NAMALWA (cell line): ENCODE data around the gene CTNNB1.

Experiments used
- DNase-seq: peaks from one replicate; pipeline ENCODE4 v3.0.0-alpha.2; 2015; ENCODE audit warnings: low spot score

CTNNB1 gene

DNA sequence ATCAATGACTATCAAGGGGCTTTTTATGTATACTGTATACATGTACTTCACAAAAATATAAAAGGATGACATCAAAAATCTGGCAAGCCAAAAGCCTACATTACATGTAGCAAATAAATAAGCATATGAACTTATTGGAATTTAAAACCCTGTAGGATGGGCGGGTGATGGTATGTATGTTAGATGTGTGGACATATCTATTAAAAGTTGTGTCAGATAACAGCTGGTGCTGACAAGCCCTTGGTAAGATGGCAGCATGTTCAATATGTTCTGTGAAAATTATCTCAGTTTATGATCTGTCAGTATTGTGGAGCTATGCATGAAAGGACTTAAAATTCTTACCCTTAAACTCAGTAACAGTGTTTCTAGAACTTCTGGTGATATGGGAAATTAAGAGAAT lies 20.1 kb downstream of the CTNNB1 start:
- DNase-seq = no peak

DNA sequence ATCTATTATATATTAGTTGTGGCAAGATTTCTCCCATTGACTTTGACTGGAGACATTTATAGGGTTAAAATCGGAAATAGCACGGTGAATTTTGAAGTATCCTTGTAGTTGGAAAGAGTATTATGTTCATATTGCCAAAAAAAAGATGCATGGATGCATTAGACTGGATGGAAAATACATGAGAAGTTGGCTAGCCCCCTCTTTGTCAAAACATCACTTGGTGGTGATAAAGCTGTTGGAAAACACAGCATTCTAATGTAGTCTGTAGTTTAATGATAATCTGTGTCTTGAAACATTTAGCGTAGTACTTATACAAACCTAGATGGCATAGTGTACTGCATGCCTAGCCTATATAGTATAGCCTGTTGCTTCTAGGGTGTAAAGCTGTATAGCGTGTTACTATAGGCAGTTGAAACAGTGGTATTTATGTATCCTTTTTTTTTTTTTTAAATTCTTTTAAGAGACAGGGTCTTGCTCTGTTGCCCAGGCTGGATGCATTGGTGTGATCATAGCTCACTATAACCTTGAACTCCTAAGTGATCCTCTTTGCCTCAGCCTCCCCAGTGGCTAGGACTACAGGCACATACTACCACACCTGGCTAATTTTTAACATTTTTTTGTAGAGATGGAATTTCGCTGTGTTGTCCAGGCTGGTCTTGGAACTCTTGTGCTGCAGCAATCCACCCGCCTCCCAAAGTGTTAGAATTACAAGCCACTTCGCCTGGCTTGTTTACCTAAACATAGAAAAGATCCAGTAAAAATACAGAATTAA lies 21.8 kb downstream of the CTNNB1 start:
- DNase-seq = no peak

DNA sequence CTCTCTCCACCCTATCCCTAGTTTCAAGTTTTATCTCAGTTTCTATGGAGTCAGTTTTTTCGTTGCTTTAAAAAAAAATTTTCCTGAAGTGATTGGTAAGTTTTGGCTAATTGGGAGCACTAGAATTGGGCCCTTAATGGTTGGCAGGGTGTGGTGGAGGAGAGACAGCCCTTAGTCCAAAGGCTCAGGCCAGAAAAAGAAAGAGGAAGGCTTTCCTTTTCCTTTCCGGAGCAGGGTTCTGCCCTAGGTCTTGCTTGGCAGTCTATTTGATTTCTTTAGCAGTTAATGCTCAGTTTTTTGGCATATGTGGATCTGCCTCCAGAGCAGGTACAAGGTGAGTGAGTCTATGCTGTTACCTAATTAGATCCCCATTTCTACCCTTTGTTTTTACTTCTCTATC lies 22.7 kb downstream of the CTNNB1 start:
- DNase-seq = no peak

DNA sequence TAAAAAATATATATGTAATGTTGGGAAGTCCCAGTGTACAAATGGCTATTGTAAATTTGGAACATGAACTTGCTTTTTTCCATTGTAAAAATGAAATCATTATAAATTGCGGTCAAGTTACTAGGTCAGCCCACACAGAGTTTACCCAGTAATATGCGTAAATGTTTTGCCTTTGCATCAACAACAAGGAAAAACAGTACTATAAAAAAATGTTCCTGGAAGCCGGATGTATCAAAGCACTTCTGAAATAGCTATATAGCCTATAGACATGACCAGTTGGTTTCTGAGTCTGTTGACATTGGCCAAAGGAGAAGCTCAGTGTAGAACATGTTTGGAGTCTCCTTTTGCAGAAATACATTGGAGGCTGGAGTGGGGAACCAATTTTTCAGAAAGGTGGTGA lies 23.2 kb downstream of the CTNNB1 start:
- DNase-seq = no peak

DNA sequence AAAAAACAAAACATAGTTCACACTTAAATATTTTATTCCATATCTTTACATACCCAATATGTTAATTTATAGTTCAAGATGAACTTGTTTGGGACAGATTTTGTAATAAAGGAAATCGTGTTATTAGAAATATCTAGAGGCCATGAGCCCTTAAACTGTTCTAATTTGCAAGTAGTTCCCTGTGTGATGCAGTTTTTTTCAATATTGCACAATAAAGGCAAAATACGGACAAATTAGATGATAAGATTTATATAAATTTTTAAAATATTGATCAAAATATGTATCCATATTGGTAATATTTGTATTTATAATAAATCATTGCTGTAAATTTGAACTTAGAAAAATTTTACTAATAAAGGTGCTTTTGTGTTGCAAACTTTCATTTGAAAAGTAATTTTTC lies 23.8 kb downstream of the CTNNB1 start:
- DNase-seq = no peak

DNA sequence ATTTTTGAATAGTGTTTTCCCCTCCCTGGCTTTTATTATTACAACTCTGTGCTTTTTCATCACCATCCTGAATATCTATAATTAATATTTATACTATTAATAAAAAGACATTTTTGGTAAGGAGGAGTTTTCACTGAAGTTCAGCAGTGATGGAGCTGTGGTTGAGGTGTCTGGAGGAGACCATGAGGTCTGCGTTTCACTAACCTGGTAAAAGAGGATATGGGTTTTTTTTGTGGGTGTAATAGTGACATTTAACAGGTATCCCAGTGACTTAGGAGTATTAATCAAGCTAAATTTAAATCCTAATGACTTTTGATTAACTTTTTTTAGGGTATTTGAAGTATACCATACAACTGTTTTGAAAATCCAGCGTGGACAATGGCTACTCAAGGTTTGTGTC lies 24.4 kb downstream of the CTNNB1 start:
- no peak for DNase-seq

DNA sequence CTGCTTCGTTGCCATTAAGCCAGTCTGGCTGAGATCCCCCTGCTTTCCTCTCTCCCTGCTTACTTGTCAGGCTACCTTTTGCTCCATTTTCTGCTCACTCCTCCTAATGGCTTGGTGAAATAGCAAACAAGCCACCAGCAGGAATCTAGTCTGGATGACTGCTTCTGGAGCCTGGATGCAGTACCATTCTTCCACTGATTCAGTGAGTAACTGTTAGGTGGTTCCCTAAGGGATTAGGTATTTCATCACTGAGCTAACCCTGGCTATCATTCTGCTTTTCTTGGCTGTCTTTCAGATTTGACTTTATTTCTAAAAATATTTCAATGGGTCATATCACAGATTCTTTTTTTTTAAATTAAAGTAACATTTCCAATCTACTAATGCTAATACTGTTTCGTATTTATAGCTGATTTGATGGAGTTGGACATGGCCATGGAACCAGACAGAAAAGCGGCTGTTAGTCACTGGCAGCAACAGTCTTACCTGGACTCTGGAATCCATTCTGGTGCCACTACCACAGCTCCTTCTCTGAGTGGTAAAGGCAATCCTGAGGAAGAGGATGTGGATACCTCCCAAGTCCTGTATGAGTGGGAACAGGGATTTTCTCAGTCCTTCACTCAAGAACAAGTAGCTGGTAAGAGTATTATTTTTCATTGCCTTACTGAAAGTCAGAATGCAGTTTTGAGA lies 25.0 kb downstream of the CTNNB1 start:
- DNase-seq = no peak

DNA sequence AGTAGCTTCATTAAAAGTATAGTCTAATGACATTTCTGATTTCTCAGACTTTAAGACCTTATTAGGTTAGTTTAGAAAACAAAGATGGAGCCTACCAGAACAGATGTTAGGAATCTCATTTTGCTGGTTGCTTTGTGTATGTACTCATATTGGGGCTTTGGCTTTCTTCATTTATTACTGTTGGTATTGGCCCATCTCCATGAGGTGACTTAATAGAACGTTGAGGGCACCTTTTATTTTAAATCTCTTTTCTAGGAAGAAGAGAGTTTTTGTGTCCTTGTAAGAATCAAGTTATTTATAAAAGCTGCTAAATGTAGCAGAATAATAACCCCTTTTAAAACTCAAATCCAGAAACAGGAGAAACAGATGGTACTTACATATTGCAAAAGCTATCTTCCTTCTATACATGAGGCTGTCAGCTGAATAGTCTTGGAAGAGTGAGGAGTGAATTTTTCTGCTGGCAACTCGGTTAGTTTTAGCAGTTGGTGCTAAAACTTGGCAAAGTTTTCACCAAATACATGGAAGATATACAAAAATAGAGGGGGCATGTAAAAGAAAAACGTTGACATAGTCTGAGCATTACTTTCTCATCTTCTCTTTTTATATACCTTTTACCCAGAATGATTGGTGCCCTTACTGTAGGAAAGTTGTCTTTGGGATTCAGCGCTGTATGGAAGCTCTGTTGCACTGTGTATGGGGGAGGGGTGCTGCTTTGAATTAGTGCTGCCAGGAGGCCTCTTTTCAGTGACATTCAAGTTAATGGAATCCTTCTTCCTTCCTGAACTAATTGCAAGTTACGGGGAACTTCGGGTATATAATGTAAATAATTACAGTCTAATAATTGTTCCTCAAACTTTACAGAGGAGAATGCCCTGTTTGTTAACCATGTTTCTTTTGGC lies 35.8 kb downstream of the CTNNB1 start:
- DNase-seq = no peak

DNA sequence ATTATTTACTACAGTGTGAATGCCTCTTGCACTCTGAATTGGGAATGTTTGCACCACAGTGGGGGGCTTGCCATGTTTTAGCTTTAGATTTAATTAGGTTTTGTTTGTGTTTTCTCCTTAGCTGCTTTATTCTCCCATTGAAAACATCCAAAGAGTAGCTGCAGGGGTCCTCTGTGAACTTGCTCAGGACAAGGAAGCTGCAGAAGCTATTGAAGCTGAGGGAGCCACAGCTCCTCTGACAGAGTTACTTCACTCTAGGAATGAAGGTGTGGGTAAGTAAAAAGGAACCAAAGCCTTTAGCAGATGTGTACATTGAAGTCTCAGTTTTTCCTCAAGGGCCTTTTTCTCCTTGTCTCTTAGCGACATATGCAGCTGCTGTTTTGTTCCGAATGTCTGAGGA lies 36.9 kb downstream of the CTNNB1 start:
- DNase-seq = no peak

DNA sequence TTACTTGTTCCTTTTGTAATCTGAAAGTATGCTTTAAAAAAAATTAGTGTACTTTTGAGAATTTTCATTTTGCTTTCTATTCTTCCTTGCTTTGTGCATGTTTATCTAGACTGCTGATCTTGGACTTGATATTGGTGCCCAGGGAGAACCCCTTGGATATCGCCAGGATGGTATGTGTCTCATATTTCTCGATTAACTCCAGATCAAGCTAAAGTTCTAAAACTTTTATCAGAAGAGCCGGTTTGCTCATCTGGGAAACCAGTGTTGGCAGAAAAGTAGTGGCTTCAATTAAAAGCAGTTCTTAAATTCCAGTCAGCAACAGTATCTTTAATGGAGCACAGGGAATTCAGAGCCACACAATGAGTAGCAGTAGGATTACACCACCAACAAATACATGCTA lies 38.6 kb downstream of the CTNNB1 start:
- DNase-seq = no peak

DNA sequence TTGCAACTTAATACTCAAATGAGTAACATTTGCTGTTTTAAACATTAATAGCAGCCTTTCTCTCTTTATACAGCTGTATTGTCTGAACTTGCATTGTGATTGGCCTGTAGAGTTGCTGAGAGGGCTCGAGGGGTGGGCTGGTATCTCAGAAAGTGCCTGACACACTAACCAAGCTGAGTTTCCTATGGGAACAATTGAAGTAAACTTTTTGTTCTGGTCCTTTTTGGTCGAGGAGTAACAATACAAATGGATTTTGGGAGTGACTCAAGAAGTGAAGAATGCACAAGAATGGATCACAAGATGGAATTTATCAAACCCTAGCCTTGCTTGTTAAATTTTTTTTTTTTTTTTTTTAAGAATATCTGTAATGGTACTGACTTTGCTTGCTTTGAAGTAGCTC lies 40.3 kb downstream of the CTNNB1 start:
- DNase-seq = no peak

DNA sequence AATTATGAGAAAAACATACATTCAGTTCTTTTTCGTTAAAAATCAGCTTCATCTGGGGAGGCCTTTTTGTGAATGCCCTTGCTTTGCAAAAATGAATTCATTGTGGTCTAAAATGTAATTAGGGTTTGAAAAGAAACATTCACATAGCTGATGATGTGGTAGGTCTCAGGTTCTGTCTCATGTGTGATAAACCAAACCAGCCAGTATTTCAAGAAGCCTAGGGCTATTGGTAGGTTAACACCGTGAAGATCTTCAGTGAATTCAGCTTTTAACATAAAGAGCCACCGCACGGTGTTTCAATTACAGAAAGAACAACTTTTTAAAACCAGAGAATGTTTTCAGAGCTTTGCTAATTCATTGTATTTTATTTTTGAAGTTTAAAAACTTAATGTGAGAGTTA lies 41.9 kb downstream of the CTNNB1 start:
- no peak for DNase-seq

DNA sequence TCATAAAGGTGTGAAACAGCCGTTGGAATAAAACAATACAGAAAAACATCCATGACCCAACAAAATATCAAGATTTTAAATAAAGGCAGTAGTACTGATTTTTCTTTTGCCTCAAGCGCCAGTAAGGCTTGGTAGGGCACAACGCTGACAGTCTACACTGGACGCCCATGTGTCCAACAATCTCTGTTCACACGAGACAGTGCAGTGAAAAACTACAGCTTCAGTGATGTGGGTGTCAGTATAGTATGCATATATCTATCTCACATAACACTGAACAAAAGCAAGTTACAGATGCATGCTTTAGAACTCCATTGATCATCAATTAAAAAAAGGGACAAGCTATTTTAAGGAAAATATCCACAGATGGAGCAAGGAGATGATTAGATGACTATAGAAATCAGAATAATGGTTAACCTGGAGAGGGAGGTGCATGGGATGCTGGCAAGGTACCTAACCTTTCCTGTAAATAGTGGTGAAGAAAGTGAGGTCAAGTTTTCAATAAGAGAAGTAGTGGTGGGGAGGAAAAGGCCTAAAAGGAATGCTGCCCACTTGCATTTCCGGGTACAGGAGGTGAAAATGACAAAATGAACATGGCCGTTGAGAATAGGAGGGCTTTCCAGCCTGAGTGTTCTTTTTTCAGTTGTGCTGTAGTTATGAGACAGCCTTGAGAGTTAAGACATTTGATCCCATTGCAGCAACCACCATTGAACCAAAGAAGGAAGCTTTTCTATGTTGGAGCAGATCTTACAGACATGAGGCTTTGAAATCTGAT lies 42.7 kb downstream of the CTNNB1 start:
- no peak for DNase-seq

DNA sequence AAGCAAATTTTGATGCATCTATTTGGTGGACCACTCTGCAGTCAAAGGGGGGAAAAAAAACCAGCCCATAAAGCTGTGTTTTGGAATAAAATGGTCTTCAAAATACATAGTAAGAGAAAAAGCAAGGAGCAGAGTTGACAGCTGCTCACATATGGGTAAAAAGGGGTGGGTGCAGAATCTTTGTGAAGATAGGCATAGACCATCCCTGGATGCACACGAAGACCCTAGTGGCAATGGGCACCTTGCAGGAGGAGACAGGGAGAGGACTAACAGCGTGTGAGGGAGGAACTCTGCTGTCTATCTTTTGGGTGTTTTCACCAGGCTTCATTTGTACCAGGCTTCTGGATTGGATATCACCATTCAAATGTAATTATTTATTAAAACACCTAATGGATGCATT lies 43.9 kb downstream of the CTNNB1 start:
- DNase-seq = no peak

DNA sequence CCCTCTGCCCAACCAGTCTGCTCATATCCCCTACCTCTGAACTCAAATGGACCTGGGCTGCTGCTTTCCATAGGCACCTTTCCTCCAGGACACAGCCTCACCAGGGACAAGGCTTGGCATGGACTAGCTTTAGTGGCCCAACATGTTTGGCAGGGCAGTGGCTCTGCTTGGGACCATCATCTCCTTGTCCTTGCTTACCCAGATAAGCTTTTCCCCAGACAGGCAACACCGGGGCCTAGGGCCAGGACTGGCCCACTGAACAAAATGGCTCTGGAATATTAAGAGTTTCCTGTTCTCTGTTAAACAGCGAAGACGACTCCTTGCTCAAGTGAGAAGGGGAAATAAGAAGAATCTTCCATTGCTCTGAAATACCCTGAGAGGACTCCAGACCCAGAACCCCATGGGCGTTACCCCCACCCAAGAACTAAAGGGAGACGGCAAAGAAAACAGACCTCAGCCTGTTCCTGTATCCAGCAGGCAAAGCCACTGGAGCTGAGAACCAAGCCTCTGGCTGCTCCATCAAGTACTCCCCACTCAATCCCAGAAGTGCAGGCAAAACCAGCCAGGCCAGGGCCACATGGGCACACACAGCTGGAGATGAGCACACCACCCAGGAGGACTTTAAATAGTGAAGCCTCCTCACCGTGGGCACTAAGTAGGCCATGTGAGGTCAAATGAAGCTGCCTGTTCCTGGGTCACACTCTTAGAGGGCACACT lies 45.5 kb downstream of the CTNNB1 start:
- no peak for DNase-seq

DNA sequence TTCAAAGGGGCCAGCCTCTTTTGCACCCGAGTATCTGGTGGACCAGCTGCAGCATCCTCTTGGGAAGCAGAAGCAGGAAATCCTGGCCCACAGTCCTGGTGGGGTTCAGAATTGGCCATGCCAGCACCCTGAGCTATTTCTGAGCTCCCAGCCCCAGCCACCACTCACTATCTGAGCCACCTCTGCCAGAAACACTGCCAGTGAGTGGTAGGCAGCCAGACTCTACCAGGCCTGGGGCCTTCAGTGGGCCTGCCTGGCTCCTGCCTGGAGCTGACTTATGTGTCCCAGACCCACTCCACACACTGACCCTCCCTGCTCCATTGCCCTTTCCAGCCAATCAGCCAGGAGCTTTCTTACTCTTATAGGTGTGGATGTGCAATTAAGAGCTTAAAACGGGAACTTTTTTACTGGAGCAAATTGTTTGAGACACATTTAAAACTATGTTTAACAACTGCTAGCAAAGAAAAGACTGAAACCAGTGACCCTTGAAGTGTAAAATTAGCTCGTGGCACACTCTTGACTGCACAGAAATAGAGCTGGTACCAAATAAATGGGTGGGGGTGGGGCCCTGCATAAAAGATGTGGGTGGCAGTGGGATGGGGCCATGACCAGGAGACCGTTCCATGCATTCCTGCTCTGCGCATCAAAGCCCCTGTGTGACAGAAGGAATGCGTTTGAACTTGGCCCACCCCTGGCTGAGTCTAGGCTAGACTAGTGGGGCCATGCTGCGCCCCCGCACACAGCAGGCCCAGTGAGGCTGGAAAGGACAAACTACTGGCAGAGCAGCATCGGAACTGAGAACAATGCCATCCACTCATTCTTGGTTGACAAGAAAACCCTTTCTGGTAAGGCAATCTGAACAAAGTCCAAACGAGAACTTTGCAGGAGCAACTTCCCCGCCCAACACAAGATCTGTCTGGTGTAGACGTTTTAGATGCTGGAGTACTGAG lies 48.0 kb downstream of the CTNNB1 start:
- DNase-seq = no peak

DNA sequence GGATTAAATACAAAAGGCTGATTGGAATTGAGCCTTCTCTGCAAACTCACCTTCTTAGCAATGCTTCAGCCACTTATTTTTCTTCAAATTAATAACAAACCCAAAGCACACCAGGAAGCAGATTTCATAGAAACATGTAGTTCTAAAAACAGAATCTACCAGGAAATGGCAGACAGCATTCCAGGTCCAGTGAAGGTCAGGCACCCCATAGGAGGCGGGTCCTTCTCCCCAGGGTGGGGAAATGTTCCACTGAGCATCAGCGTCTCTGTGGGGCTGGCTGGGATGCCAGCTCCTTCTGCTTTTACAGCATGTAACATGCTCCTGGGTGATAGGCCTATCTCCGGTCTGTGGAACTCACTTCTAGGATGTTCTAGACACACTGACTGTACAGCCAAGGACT lies 49.2 kb downstream of the CTNNB1 start:
- no peak for DNase-seq

DNA sequence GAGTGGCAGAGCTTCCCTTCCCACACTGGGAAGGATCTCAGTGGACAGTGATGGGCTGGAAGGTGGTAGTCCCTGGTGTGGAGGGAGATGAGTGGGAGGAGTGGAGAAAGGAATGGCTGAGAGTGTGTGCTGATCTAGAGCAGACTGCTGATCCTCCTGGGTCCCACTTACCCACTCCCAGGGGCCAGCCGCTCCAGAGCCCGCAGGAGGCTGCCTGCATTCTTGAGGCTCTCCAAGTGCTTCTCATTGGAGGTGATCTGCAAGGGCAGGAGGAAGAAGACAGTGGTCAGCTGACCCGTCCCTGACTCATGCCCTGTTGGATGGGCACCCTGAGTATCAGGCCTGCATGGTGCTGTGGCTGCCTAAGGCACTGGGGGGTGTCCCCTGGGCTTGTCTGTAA lies 50.0 kb downstream of the CTNNB1 start:
- DNase-seq = no peak

DNA sequence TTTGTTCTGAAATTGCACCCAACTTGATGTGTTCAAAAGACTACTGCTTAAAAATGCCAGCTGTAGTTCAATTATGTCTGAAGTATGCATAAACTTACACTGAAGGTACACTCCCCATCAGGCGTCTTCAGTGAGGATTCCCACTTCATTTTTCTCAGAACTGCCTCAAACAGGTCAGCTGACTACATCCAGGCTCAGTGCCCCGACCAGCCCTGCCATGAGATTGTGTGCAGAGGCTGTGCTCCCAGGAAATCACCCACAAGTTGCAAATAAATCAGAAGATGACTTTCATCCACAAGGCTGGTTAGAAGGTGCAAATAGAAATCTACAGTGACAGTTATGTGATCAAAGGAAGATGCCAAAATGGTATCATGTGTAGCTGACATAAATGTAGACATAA lies 51.5 kb downstream of the CTNNB1 start:
- DNase-seq = no peak

DNA sequence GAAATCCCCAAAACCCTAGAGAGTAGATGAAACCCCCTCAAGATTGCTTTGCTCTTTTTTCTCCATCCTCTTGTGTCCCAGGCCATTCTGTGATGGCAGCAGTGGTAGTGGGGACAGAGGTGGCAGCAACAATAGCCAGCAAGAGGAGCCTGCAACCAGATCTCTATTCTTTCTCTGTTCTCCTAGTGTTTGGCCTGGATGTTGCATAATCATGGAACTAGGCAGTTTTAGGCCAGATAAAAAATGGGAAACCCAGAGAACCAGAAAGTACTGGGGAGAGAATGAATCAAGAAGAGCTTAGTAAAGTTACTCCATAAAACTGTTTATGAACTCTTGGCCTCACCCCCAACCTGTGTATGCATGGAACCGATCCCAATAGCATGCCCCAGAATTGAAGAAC lies 52.3 kb downstream of the CTNNB1 start:
- DNase-seq = no peak
